ENCODE results near the gene SCUBE1. TPM values are rescaled to one million over a fixed set of nuclear protein-coding genes. Genes with fewer than 3 reads are reported as not detected.

The SCUBE1 gene
- total RNA-seq, 1 experiment from 2014 or later = 3.9 TPM

- Histone ChIP-seq H3K4me1 (ENCODE audit: control insufficient read depth in 1 of 2, insufficient read depth in 2 of 2, low read length in 2 of 2) (no peaks in the 10 kb centered on the region), H3K9ac (ENCODE audit: low read length) (no peak overlapping the region), H3K9me2 (ENCODE audit: insufficient read depth) (no peaks in the 10 kb centered on the region), H3K79me2 (ENCODE audit: insufficient read depth, low read length) (no peaks in the 10 kb centered on the region), H2AFZ (ENCODE audit: low read depth, low read length, poor library complexity, severe bottlenecking) (no peak overlapping the region), H4K20me1 (ENCODE audit: insufficient read depth) (no peaks in the 10 kb centered on the region), H3K27me3 (ENCODE audit: insufficient read depth, low read length) (no peaks in the 10 kb centered on the region), H3K4me3 (replicated peaks in 1 of 2; ENCODE audit: low read depth in 1 of 2, low read length in 2 of 2) (no peak overlapping the region), H3K9me3 (ENCODE audit: control insufficient read depth in 1 of 2, insufficient read depth in 1 of 2, low read depth in 1 of 2, low read length in 2 of 2) (no peaks in the 10 kb centered on the region), H3K36me3 (ENCODE audit: control insufficient read depth in 1 of 2, insufficient read depth in 2 of 2, low read length in 2 of 2) (no peaks in the 10 kb centered on the region), H3K27ac (ENCODE audit: low read depth, low read length) (no peak overlapping the region), H3K4me2 (ENCODE audit: low read length) (no peak overlapping the region)
- no peak for ATAC-seq
- no peak for DNase-seq (ENCODE audit: low read depth, low spot score)
- TF ChIP-seq MAX (IDR thresholded peaks at IDR 0.05) (no peak), SP1 (IDR thresholded peaks at IDR 0.05; ENCODE audit: low read depth) (no peak)
- CTCF ChIA-PET = no interaction called here
- intact Hi-C loops (cut with micrococcal nuclease) = no loop called here
- POLR2A ChIA-PET = no interaction called here
- no TSS peak for BruUV-seq (replicated peaks)
- RAD21 ChIA-PET (ENCODE audit: low non-redundant PET in 1 of 2, low total read pairs in 2 of 2, uncharacterized antibody in 2 of 2, unreplicated experiment in 2 of 2) = no interaction called here
These were observed 10.0 kb downstream of the SCUBE1 start for GRCh38 chr22:43333156-43333555.

GRCh38 chr22:43331698-43332097, 11.5 kb downstream of the SCUBE1 start:
- no peak overlapping the region for H2AFZ ChIP-seq (ENCODE audit: low read depth, low read length, poor library complexity, severe bottlenecking)
- ChIA-PET POLR2A (no interaction called here), CTCF (no interaction called here), RAD21 (ENCODE audit: low non-redundant PET in 1 of 2, low total read pairs in 2 of 2, uncharacterized antibody in 2 of 2, unreplicated experiment in 2 of 2) (no interaction called here)
- no peak for ATAC-seq
- H3K9me3 ChIP-seq (ENCODE audit: control insufficient read depth in 1 of 2, insufficient read depth in 1 of 2, low read depth in 1 of 2, low read length in 2 of 2) = no peaks in the 10 kb centered on the region
- H3K4me1 ChIP-seq (ENCODE audit: control insufficient read depth in 1 of 2, insufficient read depth in 2 of 2, low read length in 2 of 2) = no peaks in the 10 kb centered on the region
- H3K9ac ChIP-seq (ENCODE audit: low read length) = no peak overlapping the region
- H3K4me3 ChIP-seq (replicated peaks in 1 of 2; ENCODE audit: low read depth in 1 of 2, low read length in 2 of 2) = no peak overlapping the region
- H3K36me3 ChIP-seq (ENCODE audit: control insufficient read depth in 1 of 2, insufficient read depth in 2 of 2, low read length in 2 of 2) = no peaks in the 10 kb centered on the region
- no peaks in the 10 kb centered on the region for H3K27me3 ChIP-seq (ENCODE audit: insufficient read depth, low read length)
- TF ChIP-seq ZFX (IDR thresholded peaks at IDR 0.05) (no peak), CBX3 (IDR thresholded peaks at IDR 0.05; ENCODE audit: low read depth) (no peak), EZH2phosphoT487 (IDR thresholded peaks at IDR 0.05; ENCODE audit: borderline replicate concordance) (no peak), RAD21 (IDR thresholded peaks at IDR 0.05; ENCODE audit: low read depth) (no peak), JUND (IDR thresholded peaks at IDR 0.05) (no peak), ZNF274 (IDR thresholded peaks at IDR 0.05; ENCODE audit: low read depth, low read length) (no peak), SRF (IDR thresholded peaks at IDR 0.05; ENCODE audit: low read depth) (no peak), TCF7L2 (IDR thresholded peaks at IDR 0.05; ENCODE audit: borderline replicate concordance, extremely low read depth, insufficient read depth, insufficient read length) (no peak), POLR2AphosphoS5 (IDR thresholded peaks at IDR 0.05; ENCODE audit: low read depth, low read length) (no peak), MAX (IDR thresholded peaks at IDR 0.05) (no peak), SP1 (IDR thresholded peaks at IDR 0.05; ENCODE audit: low read depth) (no peak)
- no peak overlapping the region for H3K27ac ChIP-seq (ENCODE audit: low read depth, low read length)
- H3K79me2 ChIP-seq (ENCODE audit: insufficient read depth, low read length) = no peaks in the 10 kb centered on the region
- H4K20me1 ChIP-seq (ENCODE audit: insufficient read depth) = no peaks in the 10 kb centered on the region
- intact Hi-C loops (cut with micrococcal nuclease) = no loop called here
- H3K9me2 ChIP-seq (ENCODE audit: insufficient read depth) = no peaks in the 10 kb centered on the region
- no peak overlapping the region for H3K4me2 ChIP-seq (ENCODE audit: low read length)
- no TSS peak for BruUV-seq (replicated peaks)
- DNase-seq (ENCODE audit: low read depth, low spot score) = no peak

All from HCT116 (cell line).